Keratinocyte (primary cell): ENCODE data around the gene OTOP2. TPM values are rescaled to one million over a fixed set of nuclear protein-coding genes. Genes with fewer than 3 reads are reported as not detected.

Experiments
- DNase-seq: peaks from one replicate; pipeline ENCODE4 v3.0.0-alpha.2; 2011; ENCODE audit warnings: low read depth, missing footprints, low spot score
- FAIRE-seq: peaks from 2 replicates; lab custom pipeline; 2011; peaks lifted over from hg19 to GRCh38; lab: Jason Lieb, UNC
- H2AFZ ChIP-seq: 2 replicates; pipeline ENCODE4 v1.6.0; 2012; ENCODE audit warnings: low read length, control low read depth, inconsistent platforms; ENCODE audit not compliant: control insufficient read depth
- H3K27ac ChIP-seq: 2 replicates; pipeline ENCODE4 v1.5.1; 2011; ENCODE audit warnings: low read length; ENCODE audit not compliant: control insufficient read depth, insufficient read depth
- H3K27me3 ChIP-seq: 3 replicates; pipeline ENCODE4 v1.6.0; 2011; ENCODE audit warnings: low read length; ENCODE audit not compliant: control insufficient read depth, insufficient read depth; ENCODE audit errors: extremely low read depth
- H3K36me3 ChIP-seq, 2 experiments: 2 replicates in 1 of 2; 3 replicates in 1 of 2; pipeline ENCODE4 v1.5.1; 2011; ENCODE audit warnings: low read length in 2 of 2, mild to moderate bottlenecking in 1 of 2; ENCODE audit not compliant: control insufficient read depth in 2 of 2, insufficient read depth in 2 of 2; ENCODE audit errors: extremely low read depth in 1 of 2
- H3K4me1 ChIP-seq: 3 replicates; pipeline ENCODE4 v1.5.1; 2011; ENCODE audit warnings: low read length; ENCODE audit not compliant: control insufficient read depth, insufficient read depth; ENCODE audit errors: extremely low read depth
- H3K4me2 ChIP-seq: 3 replicates; pipeline ENCODE4 v1.6.0; 2011; ENCODE audit warnings: low read depth, low read length; ENCODE audit not compliant: control insufficient read depth, insufficient read depth; ENCODE audit errors: extremely low read depth
- H3K4me3 ChIP-seq, 3 experiments: fragments of 200-600 bp in 1 of 3; sonication (generic) in 1 of 3; 2 replicates in 2 of 3; 3 replicates in 1 of 3; pipeline ENCODE4 v1.5.1; 2011 to 2016; ENCODE audit warnings: low read length in 3 of 3, mild to moderate bottlenecking in 3 of 3, control low read depth in 2 of 3, inconsistent platforms in 1 of 3, low read depth in 1 of 3, mixed read lengths in 1 of 3, mixed run types in 1 of 3, moderate library complexity in 1 of 3; ENCODE audit not compliant: control insufficient read depth in 2 of 3, insufficient read depth in 2 of 3; ENCODE audit errors: extremely low read depth in 1 of 3
- H3K79me2 ChIP-seq: 2 replicates; pipeline ENCODE4 v1.6.0; 2012; ENCODE audit warnings: low read length; ENCODE audit not compliant: control insufficient read depth, insufficient read depth
- H3K9ac ChIP-seq: 3 replicates; pipeline ENCODE4 v1.6.0; 2011; ENCODE audit warnings: low read length; ENCODE audit not compliant: control insufficient read depth, insufficient read depth; ENCODE audit errors: extremely low read depth
- H3K9me1 ChIP-seq: 3 replicates; pipeline ENCODE4 v1.6.0; 2011; ENCODE audit warnings: low read length; ENCODE audit not compliant: control insufficient read depth, insufficient read depth; ENCODE audit errors: extremely low read depth
- H3K9me3 ChIP-seq: 2 replicates; pipeline ENCODE4 v1.5.1; 2012; ENCODE audit warnings: low read depth, low read length; ENCODE audit not compliant: control insufficient read depth
- H4K20me1 ChIP-seq: 3 replicates; pipeline ENCODE4 v1.6.0; 2011; ENCODE audit warnings: low read length; ENCODE audit not compliant: control insufficient read depth, insufficient read depth; ENCODE audit errors: extremely low read depth
- EZH2 ChIP-seq: IDR thresholded peaks from one replicate; pipeline ENCODE4 v1.6.1; 2012; ENCODE audit warnings: inconsistent platforms, mild to moderate bottlenecking, low read length, moderate library complexity
- dilution Hi-C: fragments of 300-500 bp; cut with MboI; formaldehyde crosslinking; loops from one replicate; pipeline ENCODE4 v1.7.0; 2020; ENCODE audit warnings: low sequenced_read_pairs; ENCODE audit not compliant: extremely low pct_ligation_motif_present
- polyA plus RNA-seq, 5 experiments: library from polyadenylated mRNA; depleted of rRNA in 3 of 5; stranded (reverse) in 3 of 5; stranded (forward) in 1 of 5; unstranded in 1 of 5; fragments of >200 nt; gene quantifications; 1 replicate in 1 of 5; 2 replicates in 3 of 5; 3 replicates in 1 of 5; pipeline versions ENCODE4 v1.2.1 to v1.2.3, GENCODE V29; 2011 to 2012; ENCODE audit warnings: missing spikeins in 2 of 5, low read depth in 1 of 5, low replicate concordance in 1 of 5
- TF ChIP-seq, protein P1 (sequence below), 3 experiments: IDR thresholded peaks in 1 of 3; conservative IDR thresholded peaks in 1 of 3; optimal IDR thresholded peaks in 1 of 3; 2 replicates in 2 of 3; 3 replicates in 1 of 3; pipeline versions ENCODE3 to v1.5.1; 2011; ENCODE audit warnings: low read length in 3 of 3, mild to moderate bottlenecking in 3 of 3, moderate library complexity in 2 of 3, control low read depth in 1 of 3, inconsistent platforms in 1 of 3; ENCODE audit not compliant: insufficient read depth in 2 of 3; ENCODE audit errors: extremely low read depth in 1 of 3

Gene OTOP2
- polyA plus RNA-seq, 1 donor (not counting 4 experiments of a cell fraction or from before 2014, with no cell fraction given): not detected

DNA sequence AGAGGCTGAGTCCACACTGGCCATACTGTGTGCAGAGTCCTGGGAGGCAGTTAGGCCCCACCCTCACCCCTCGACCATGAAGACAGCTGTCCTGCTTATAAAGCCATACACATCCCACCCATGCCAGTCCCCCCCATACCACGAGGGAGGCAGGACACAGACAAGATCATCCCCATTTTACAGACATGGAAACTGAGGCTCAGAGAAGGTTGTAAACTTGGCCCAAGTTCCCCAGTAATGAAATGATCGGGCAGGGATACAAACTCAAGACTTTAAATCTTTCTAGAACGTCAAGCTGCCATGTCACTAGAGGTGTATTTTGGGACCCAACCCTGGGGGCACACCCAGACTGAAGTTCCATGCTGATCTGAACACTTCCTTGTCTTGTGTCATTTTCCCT is 32.0 kb downstream of the OTOP2 start:
- Histone ChIP-seq H3K4me3 (no peak overlapping the region), H3K9me1 (no peaks in the 10 kb centered on the region), H3K4me2 (no peak overlapping the region), H2AFZ (no peak overlapping the region), H3K27me3 (peaks cover 6% of the 10 kb centered on the region), H4K20me1 (no peaks in the 10 kb centered on the region), H3K36me3 (no peaks in the 10 kb centered on the region), H3K9me3 (peaks cover 3% of the 10 kb centered on the region), H3K27ac (no peak overlapping the region), H3K79me2 (no peaks in the 10 kb centered on the region), H3K4me1 (peaks cover 4% of the 10 kb centered on the region), H3K9ac (no peak overlapping the region)
- FAIRE-seq (no peak), DNase-seq (no peak)
- no peak for TF ChIP-seq EZH2
- TF ChIP-seq, protein P1, sequence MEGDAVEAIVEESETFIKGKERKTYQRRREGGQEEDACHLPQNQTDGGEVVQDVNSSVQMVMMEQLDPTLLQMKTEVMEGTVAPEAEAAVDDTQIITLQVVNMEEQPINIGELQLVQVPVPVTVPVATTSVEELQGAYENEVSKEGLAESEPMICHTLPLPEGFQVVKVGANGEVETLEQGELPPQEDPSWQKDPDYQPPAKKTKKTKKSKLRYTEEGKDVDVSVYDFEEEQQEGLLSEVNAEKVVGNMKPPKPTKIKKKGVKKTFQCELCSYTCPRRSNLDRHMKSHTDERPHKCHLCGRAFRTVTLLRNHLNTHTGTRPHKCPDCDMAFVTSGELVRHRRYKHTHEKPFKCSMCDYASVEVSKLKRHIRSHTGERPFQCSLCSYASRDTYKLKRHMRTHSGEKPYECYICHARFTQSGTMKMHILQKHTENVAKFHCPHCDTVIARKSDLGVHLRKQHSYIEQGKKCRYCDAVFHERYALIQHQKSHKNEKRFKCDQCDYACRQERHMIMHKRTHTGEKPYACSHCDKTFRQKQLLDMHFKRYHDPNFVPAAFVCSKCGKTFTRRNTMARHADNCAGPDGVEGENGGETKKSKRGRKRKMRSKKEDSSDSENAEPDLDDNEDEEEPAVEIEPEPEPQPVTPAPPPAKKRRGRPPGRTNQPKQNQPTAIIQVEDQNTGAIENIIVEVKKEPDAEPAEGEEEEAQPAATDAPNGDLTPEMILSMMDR (optimal IDR thresholded peaks at IDR 0.05 in 1 of 3, IDR thresholded peaks at IDR 0.05 in 1 of 3, conservative IDR thresholded peaks at IDR 0.05 in 1 of 3; ENCODE audit: extremely low read depth in 1 of 3, insufficient read depth in 2 of 3, low read length in 3 of 3): no peak
- dilution Hi-C loops: no loop called here

DNA sequence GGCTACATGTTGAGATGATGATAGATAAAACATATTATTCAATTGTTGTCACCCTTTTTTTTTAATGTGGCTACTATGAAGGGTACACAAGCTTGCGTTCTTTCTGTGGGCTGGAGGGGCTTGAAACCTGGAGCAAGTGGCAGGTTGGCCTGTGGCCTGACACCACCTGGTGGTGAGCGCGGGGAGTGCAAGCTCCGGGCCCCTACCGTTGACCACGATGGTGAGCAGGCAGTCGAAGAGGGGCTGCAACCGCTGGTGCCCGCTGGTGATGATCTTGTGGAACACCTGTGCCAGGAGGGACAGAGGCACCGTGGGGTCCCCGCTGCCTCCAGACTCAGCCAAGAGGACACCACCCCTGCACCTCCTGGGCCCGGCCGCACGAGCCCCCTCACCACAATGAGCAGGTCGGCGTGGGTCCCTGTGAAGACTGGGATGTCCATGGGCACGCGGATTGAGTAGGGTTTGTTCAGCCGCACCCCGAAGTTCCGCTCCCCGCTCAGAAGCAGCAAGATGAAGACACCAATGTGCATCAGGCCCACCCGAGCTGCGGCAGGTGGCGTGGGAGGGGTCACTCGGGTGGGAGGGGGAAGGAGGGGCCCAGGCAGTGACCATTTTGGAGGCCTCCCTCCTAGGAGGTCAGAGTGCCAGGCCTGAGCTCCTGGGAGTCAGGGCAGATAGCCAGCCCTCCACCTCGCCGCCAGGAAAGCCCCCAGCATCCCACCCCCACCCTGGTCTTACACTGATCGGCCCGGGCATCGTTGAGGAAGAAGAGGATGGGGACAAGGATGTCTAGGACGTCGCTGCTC is 34.1 kb downstream of the OTOP2 start:
- H3K9me3 ChIP-seq: peaks cover 3% of the 10 kb centered on the region
- dilution Hi-C loops: no loop called here
- H3K79me2 ChIP-seq: no peaks in the 10 kb centered on the region
- no peak overlapping the region for H2AFZ ChIP-seq
- FAIRE-seq: no peak
- H3K4me2 ChIP-seq: no peak overlapping the region
- H3K9ac ChIP-seq: no peak overlapping the region
- no peaks in the 10 kb centered on the region for H3K36me3 ChIP-seq
- no peaks in the 10 kb centered on the region for H3K9me1 ChIP-seq
- H3K4me3 ChIP-seq: no peak overlapping the region
- no peak for DNase-seq
- peaks cover 4% of the 10 kb centered on the region for H3K4me1 ChIP-seq
- peaks cover 6% of the 10 kb centered on the region for H3K27me3 ChIP-seq
- TF ChIP-seq EZH2: no peak
- TF ChIP-seq, protein P1 (optimal IDR thresholded peaks at IDR 0.05 in 1 of 3, IDR thresholded peaks at IDR 0.05 in 1 of 3, conservative IDR thresholded peaks at IDR 0.05 in 1 of 3; ENCODE audit: extremely low read depth in 1 of 3, insufficient read depth in 2 of 3, low read length in 3 of 3): peak; percentile 86 to 96 (median 94)
- no peak overlapping the region for H3K27ac ChIP-seq
- H4K20me1 ChIP-seq: no peaks in the 10 kb centered on the region
